ENCODE data around the gene COL23A1. TPM values are rescaled to one million over a fixed set of nuclear protein-coding genes. Genes with fewer than 3 reads are reported as not detected.

COL23A1 gene
- total and polyA plus RNA-seq, 2 donors (not counting 1 experiment from before 2014, with no cell fraction given): not detected

GRCh38 chr5:178214160-178214803, 375.9 kb downstream of the COL23A1 start:
- Histone ChIP-seq H3K79me2 (ENCODE audit: control insufficient read depth, insufficient read depth, low read length) (peaks cover 6% of the 10 kb centered on the region), H4K20me1 (ENCODE audit: control insufficient read depth, extremely low read depth, insufficient read depth, low read length) (no peaks in the 10 kb centered on the region), H3K4me1 (ENCODE audit: control insufficient read depth, extremely low read depth, insufficient read depth, low read length) (no peaks in the 10 kb centered on the region), H3K4me2 (ENCODE audit: extremely low read depth, insufficient read depth, low read length) (no peak overlapping the region), H3K9me3 (ENCODE audit: control insufficient read depth, insufficient read depth, low read depth, low read length) (no peaks in the 10 kb centered on the region), H3K4me3 (replicated peaks in 1 of 4; ENCODE audit: control extremely low read depth in 1 of 4, insufficient read depth in 1 of 4, low read depth in 3 of 4, low read length in 4 of 4) (no peak overlapping the region), H3K27ac (ENCODE audit: insufficient read depth, low read length) (no peak overlapping the region), H2AFZ (ENCODE audit: low read length) (no peak overlapping the region), H3K36me3 (ENCODE audit: control insufficient read depth, insufficient read depth, low read length) (peaks cover 38% of the 10 kb centered on the region), H3K9ac (ENCODE audit: insufficient read depth, low read length) (no peak overlapping the region), H3K27me3 (ENCODE audit: control insufficient read depth, insufficient read depth, low read length) (no peaks in the 10 kb centered on the region)
- no peak for DNase-seq (ENCODE audit: low read depth in 2 of 2)
- no peak for TF ChIP-seq CTCF (conservative IDR thresholded peaks at IDR 0.05 in 1 of 2, IDR thresholded peaks at IDR 0.05 in 1 of 2; ENCODE audit: low read depth in 1 of 2, low read length in 2 of 2)
- TF ChIP-seq EZH2 (IDR thresholded peaks at IDR 0.05; ENCODE audit: low read length, missing control alignments): no peak

GRCh38 chr5:178213748-178214151, 376.4 kb downstream of the COL23A1 start:
- no peak overlapping the region for H3K9ac ChIP-seq (ENCODE audit: insufficient read depth, low read length)
- no peak overlapping the region for H3K27ac ChIP-seq (ENCODE audit: insufficient read depth, low read length)
- no peak for DNase-seq (ENCODE audit: low read depth in 2 of 2)
- no peaks in the 10 kb centered on the region for H3K27me3 ChIP-seq (ENCODE audit: control insufficient read depth, insufficient read depth, low read length)
- H3K4me1 ChIP-seq (ENCODE audit: control insufficient read depth, extremely low read depth, insufficient read depth, low read length): no peaks in the 10 kb centered on the region
- peaks cover 43% of the 10 kb centered on the region for H3K36me3 ChIP-seq (ENCODE audit: control insufficient read depth, insufficient read depth, low read length)
- H3K79me2 ChIP-seq (ENCODE audit: control insufficient read depth, insufficient read depth, low read length): peaks cover 12% of the 10 kb centered on the region
- peaks cover 2% of the 10 kb centered on the region for H4K20me1 ChIP-seq (ENCODE audit: control insufficient read depth, extremely low read depth, insufficient read depth, low read length)
- H3K4me2 ChIP-seq (ENCODE audit: extremely low read depth, insufficient read depth, low read length): no peak overlapping the region
- no peak overlapping the region for H3K4me3 ChIP-seq (replicated peaks in 1 of 4; ENCODE audit: control extremely low read depth in 1 of 4, insufficient read depth in 1 of 4, low read depth in 3 of 4, low read length in 4 of 4)
- no peak overlapping the region for H2AFZ ChIP-seq (ENCODE audit: low read length)
- H3K9me3 ChIP-seq (ENCODE audit: control insufficient read depth, insufficient read depth, low read depth, low read length): no peaks in the 10 kb centered on the region
- TF ChIP-seq EZH2 (IDR thresholded peaks at IDR 0.05; ENCODE audit: low read length, missing control alignments): no peak
- no peak for TF ChIP-seq CTCF (conservative IDR thresholded peaks at IDR 0.05 in 1 of 2, IDR thresholded peaks at IDR 0.05 in 1 of 2; ENCODE audit: low read depth in 1 of 2, low read length in 2 of 2)

DNA sequence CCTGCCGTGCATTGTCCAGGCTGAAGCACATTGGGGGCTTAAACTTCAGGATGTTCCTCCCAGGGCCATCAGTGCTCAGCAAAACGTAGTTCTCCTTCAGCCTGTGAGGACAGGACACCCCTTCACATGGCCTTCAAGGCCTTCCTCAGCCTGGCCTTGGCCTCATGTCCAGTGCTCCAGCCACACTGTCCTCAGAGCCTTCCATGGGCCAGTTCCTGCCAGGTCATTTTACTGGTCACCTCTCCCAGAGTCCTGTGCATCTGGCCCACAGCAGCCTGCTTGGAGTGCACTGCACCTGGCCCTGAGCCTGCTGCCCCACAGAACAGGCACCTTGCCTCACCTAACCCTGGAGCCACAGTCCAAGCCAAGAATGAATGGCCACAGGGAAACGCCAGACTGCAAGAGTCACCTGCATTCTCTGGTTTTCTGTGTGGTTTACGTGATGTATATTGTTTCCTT, 377.2 kb downstream of the COL23A1 start:
- Histone ChIP-seq H3K9ac (ENCODE audit: insufficient read depth, low read length) (no peak overlapping the region), H3K36me3 (ENCODE audit: control insufficient read depth, insufficient read depth, low read length) (peaks cover 45% of the 10 kb centered on the region), H2AFZ (ENCODE audit: low read length) (no peak overlapping the region), H3K4me1 (ENCODE audit: control insufficient read depth, extremely low read depth, insufficient read depth, low read length) (no peaks in the 10 kb centered on the region), H4K20me1 (ENCODE audit: control insufficient read depth, extremely low read depth, insufficient read depth, low read length) (peaks cover 3% of the 10 kb centered on the region), H3K4me2 (ENCODE audit: extremely low read depth, insufficient read depth, low read length) (no peak overlapping the region), H3K27me3 (ENCODE audit: control insufficient read depth, insufficient read depth, low read length) (no peaks in the 10 kb centered on the region), H3K9me3 (ENCODE audit: control insufficient read depth, insufficient read depth, low read depth, low read length) (no peaks in the 10 kb centered on the region), H3K79me2 (ENCODE audit: control insufficient read depth, insufficient read depth, low read length) (peaks cover 19% of the 10 kb centered on the region), H3K4me3 (replicated peaks in 1 of 4; ENCODE audit: control extremely low read depth in 1 of 4, insufficient read depth in 1 of 4, low read depth in 3 of 4, low read length in 4 of 4) (no peak overlapping the region), H3K27ac (ENCODE audit: insufficient read depth, low read length) (no peak overlapping the region)
- TF ChIP-seq EZH2 (IDR thresholded peaks at IDR 0.05; ENCODE audit: low read length, missing control alignments) (no peak), CTCF (conservative IDR thresholded peaks at IDR 0.05 in 1 of 2, IDR thresholded peaks at IDR 0.05 in 1 of 2; ENCODE audit: low read depth in 1 of 2, low read length in 2 of 2) (no peak)
- no peak for DNase-seq (ENCODE audit: low read depth in 2 of 2)

Measured in fibroblast of lung (primary cell).